ENCODE measurements around the gene SLC46A3. TPM values are rescaled to one million over a fixed set of nuclear protein-coding genes. Genes with fewer than 3 reads are reported as not detected.

Gene SLC46A3
- total RNA-seq, 1 donor from 2014 or later: 3.5 TPM

- Mint-ChIP-seq H3K4me1 (ENCODE audit: low read depth) (no peaks in the 10 kb centered on the region), H3K27ac (no peak overlapping the region), H3K27me3 (no peaks in the 10 kb centered on the region), H3K4me3 (ENCODE audit: low read depth) (no peak overlapping the region), H3K9me3 (ENCODE audit: low read depth) (no peaks in the 10 kb centered on the region), H3K36me3 (ENCODE audit: insufficient read depth) (peaks cover 16% of the 10 kb centered on the region)
- TF ChIP-seq CTCF (IDR thresholded peaks at IDR 0.05; ENCODE audit: unreplicated experiment): peak; percentile 18
- no peak for DNase-seq (ENCODE audit: low spot score, unreplicated experiment)
Observed at GRCh38 chr13:28678809-28679208, 40.0 kb downstream of the SLC46A3 start.

- no peak for TF ChIP-seq CTCF (IDR thresholded peaks at IDR 0.05; ENCODE audit: unreplicated experiment)
- peaks cover 47% of the 10 kb centered on the region for H3K36me3 Mint-ChIP-seq (ENCODE audit: insufficient read depth)
- H3K27me3 Mint-ChIP-seq: no peaks in the 10 kb centered on the region
- no peak overlapping the region for H3K27ac Mint-ChIP-seq
- no peaks in the 10 kb centered on the region for H3K9me3 Mint-ChIP-seq (ENCODE audit: low read depth)
- no peak overlapping the region for H3K4me3 Mint-ChIP-seq (ENCODE audit: low read depth)
- DNase-seq (ENCODE audit: low spot score, unreplicated experiment): no peak
- H3K4me1 Mint-ChIP-seq (ENCODE audit: low read depth): no peaks in the 10 kb centered on the region
Observed at GRCh38 chr13:28671126-28671792, 47.5 kb downstream of the SLC46A3 start.

GRCh38 chr13:28666897-28667488, 51.8 kb downstream of the SLC46A3 start:
- Mint-ChIP-seq H3K27ac (no peak overlapping the region), H3K4me3 (ENCODE audit: low read depth) (no peak overlapping the region), H3K9me3 (ENCODE audit: low read depth) (no peaks in the 10 kb centered on the region), H3K36me3 (ENCODE audit: insufficient read depth) (peaks cover 36% of the 10 kb centered on the region), H3K27me3 (no peaks in the 10 kb centered on the region), H3K4me1 (ENCODE audit: low read depth) (no peaks in the 10 kb centered on the region)
- no peak for DNase-seq (ENCODE audit: low spot score, unreplicated experiment)
- no peak for TF ChIP-seq CTCF (IDR thresholded peaks at IDR 0.05; ENCODE audit: unreplicated experiment)

GRCh38 chr13:28659621-28659970, 59.2 kb downstream of the SLC46A3 start:
- H3K36me3 Mint-ChIP-seq (ENCODE audit: insufficient read depth): peaks cover 3% of the 10 kb centered on the region
- no peak for DNase-seq (ENCODE audit: low spot score, unreplicated experiment)
- peak overlapping the region; percentile 97 for H3K4me3 Mint-ChIP-seq (ENCODE audit: low read depth)
- H3K27ac Mint-ChIP-seq: peak overlapping the region; percentile 96
- H3K4me1 Mint-ChIP-seq (ENCODE audit: low read depth): peaks cover 15% of the 10 kb centered on the region
- H3K9me3 Mint-ChIP-seq (ENCODE audit: low read depth): no peaks in the 10 kb centered on the region
- no peaks in the 10 kb centered on the region for H3K27me3 Mint-ChIP-seq
- TF ChIP-seq CTCF (IDR thresholded peaks at IDR 0.05; ENCODE audit: unreplicated experiment): no peak

- Mint-ChIP-seq H3K9me3 (ENCODE audit: low read depth) (no peaks in the 10 kb centered on the region), H3K4me3 (ENCODE audit: low read depth) (peak within 1 kb of the TSS; percentile 97), H3K27ac (peak within 1 kb of the TSS; percentile 96), H3K4me1 (ENCODE audit: low read depth) (peaks cover 15% of the 10 kb centered on the region), H3K36me3 (ENCODE audit: insufficient read depth) (peaks cover 3% of the 10 kb centered on the region), H3K27me3 (no peaks in the 10 kb centered on the region)
- DNase-seq (ENCODE audit: low spot score, unreplicated experiment): peak; percentile 74
- no peak for TF ChIP-seq CTCF (IDR thresholded peaks at IDR 0.05; ENCODE audit: unreplicated experiment)
Observed at GRCh38 chr13:28658796-28659620, 59.8 kb downstream of the SLC46A3 start, which contains the start of gene POMP. POMP (plus strand) TSS chr13:28659130; CDS start chr13:28659185, 55 bp downstream.

Measured in progenitor cell of endocrine pancreas (in vitro differentiated cells).